WTC11 (cell line): Measurements from ENCODE around the gene ZNF488. TPM values are rescaled to one million over a fixed set of nuclear protein-coding genes. Genes with fewer than 3 reads are reported as not detected.

ENCODE experiments used
- ATAC-seq: fragments of 200-7000 bp; cut with Tn5 transposase; 2 replicates; pipeline ENCODE4 v1.10.0; 2021; ENCODE audit warnings: mild to moderate bottlenecking, moderate library complexity
- CTCF ChIA-PET: fragments of 300-600 bp; sonication (Branson Sonifier 250); formaldehyde crosslinking; loops from one replicate; lab custom pipeline; 2021; ENCODE audit warnings: antibody characterized with exemption; lab: Charles Lee
- POLR2A ChIA-PET: fragments of 350-600 bp; sonication (Branson Sonifier 250); formaldehyde crosslinking; loops from one replicate; lab custom pipeline; 2021; ENCODE audit warnings: antibody characterized with exemption; lab: Charles Lee
- DNase-seq: peaks from one replicate; pipeline ENCODE4 v3.0.0; 2021; ENCODE audit warnings: low spot score
- H3K27ac Mint-ChIP-seq: 2 replicates; pipeline ENCODE4 v1.8.0; 2021; ENCODE audit warnings: mixed read lengths
- H3K27me3 Mint-ChIP-seq: 2 replicates; pipeline ENCODE4 v1.8.0; 2021; ENCODE audit warnings: low read depth, mild to moderate bottlenecking, moderate library complexity, mixed read lengths
- H3K36me3 Mint-ChIP-seq: 2 replicates; pipeline ENCODE4 v1.8.0; 2021; ENCODE audit warnings: mixed read lengths
- H3K4me1 Mint-ChIP-seq: 2 replicates; pipeline ENCODE4 v1.8.0; 2022; ENCODE audit warnings: mixed read lengths
- H3K4me3 Mint-ChIP-seq: 2 replicates; pipeline ENCODE4 v1.8.0; 2021; ENCODE audit warnings: mild to moderate bottlenecking, moderate library complexity, mixed read lengths
- H3K9me3 Mint-ChIP-seq: 2 replicates; pipeline ENCODE4 v1.8.0; 2021; ENCODE audit warnings: mixed read lengths
- ATF2 ChIP-seq: sonication (generic); formaldehyde crosslinking; IDR thresholded peaks from 2 replicates; pipeline ENCODE4 v1.8.1; 2022; ENCODE audit warnings: low read depth, missing genetic modification reagents, borderline replicate concordance
- EMX1 ChIP-seq: fragments of 250-450 bp; sonication (Bioruptor Pico); IDR thresholded peaks from 2 replicates; pipeline ENCODE4 v1.8.0; 2021; ENCODE audit warnings: mild to moderate bottlenecking
- ESRRA ChIP-seq: sonication (generic); formaldehyde crosslinking; IDR thresholded peaks from 2 replicates; pipeline ENCODE4 v1.8.1; 2022; ENCODE audit warnings: mild to moderate bottlenecking, missing genetic modification reagents, borderline replicate concordance
- HMGA2 ChIP-seq: fragments of 250-450 bp; sonication (Bioruptor Pico); IDR thresholded peaks from 2 replicates; pipeline ENCODE4 v1.4.0; 2021; ENCODE audit warnings: mild to moderate bottlenecking, moderate library complexity
- JAZF1 ChIP-seq: fragments of 250-450 bp; sonication (Bioruptor Pico); IDR thresholded peaks from 2 replicates; pipeline ENCODE4 v1.9.0; 2021; ENCODE audit warnings: moderate library complexity, mild to moderate bottlenecking, inconsistent platforms
- MLX ChIP-seq: sonication (generic); formaldehyde crosslinking; IDR thresholded peaks from 2 replicates; pipeline ENCODE4 v1.8.1; 2023; ENCODE audit warnings: mild to moderate bottlenecking, missing genetic modification reagents, moderate library complexity
- PRDM15 ChIP-seq: sonication (generic); formaldehyde crosslinking; IDR thresholded peaks from 2 replicates; pipeline ENCODE4 v1.8.0; 2022; ENCODE audit warnings: missing genetic modification reagents
- PREB ChIP-seq: sonication (generic); formaldehyde crosslinking; IDR thresholded peaks from 2 replicates; pipeline ENCODE4 v1.8.1; 2022; ENCODE audit warnings: mild to moderate bottlenecking, missing genetic modification reagents, moderate library complexity, borderline replicate concordance
- ZNF512 ChIP-seq: sonication (generic); formaldehyde crosslinking; IDR thresholded peaks from 2 replicates; pipeline ENCODE4 v1.8.1; 2022; ENCODE audit warnings: missing genetic modification reagents, borderline replicate concordance
- ZSCAN18 ChIP-seq: fragments of 250-450 bp; sonication (Bioruptor Pico); IDR thresholded peaks from 2 replicates; pipeline ENCODE4 v2.1.2; 2022; ENCODE audit warnings: mild to moderate bottlenecking, moderate library complexity
- total RNA-seq: library from RNA; stranded (reverse); gene quantifications from 3 replicates; pipeline ENCODE4 v1.2.3, GENCODE V29; 2021

The ZNF488 gene
- total RNA-seq, 1 experiment from 2014 or later = 8.7 TPM

GRCh38 chr10:47323087-47323486 is 61.0 kb downstream of the ZNF488 start (continued):
- TF ChIP-seq PRDM15 (CRISPR knock-in tag) = no peak
- TF ChIP-seq MLX (CRISPR knock-in tag) = no peak
- TF ChIP-seq EMX1 (CRISPR knock-in tag) = no peak
- no peak for TF ChIP-seq JAZF1 (CRISPR knock-in tag)
- no peak for TF ChIP-seq ESRRA
- TF ChIP-seq ZSCAN18 (CRISPR knock-in tag) = no peak
- no peak for TF ChIP-seq PREB (CRISPR knock-in tag)
- no peak for TF ChIP-seq ATF2 (CRISPR knock-in tag)
- TF ChIP-seq HMGA2 (CRISPR knock-in tag) = no peak
- TF ChIP-seq ZNF512 (CRISPR knock-in tag) = no peak

GRCh38 chr10:47322300-47323061 is 61.6 kb downstream of the ZNF488 start, which contains the start of gene GDF2:
Gene GDF2, plus strand, starts transcription at chr10:47322454. Its CDS starts 215 bp downstream, at chr10:47322669.
- TF ChIP-seq HMGA2 (CRISPR knock-in tag) = no peak
- H3K4me1 Mint-ChIP-seq = no peaks in the 10 kb centered on the region
- CTCF ChIA-PET = interaction anchor here (0.7 to 3.6 kb wide), 6 partner anchors 10 to 298 kb away, joined by 3 to 13 read pairs (median 4); no protein-coding TSS in a partner anchor
- no peak within 1 kb of the TSS for H3K4me3 Mint-ChIP-seq
- peaks cover 5% of the 10 kb centered on the region for H3K9me3 Mint-ChIP-seq
- no peak within 1 kb of the TSS for H3K27ac Mint-ChIP-seq
- no peaks in the 10 kb centered on the region for H3K27me3 Mint-ChIP-seq
- H3K36me3 Mint-ChIP-seq = no peaks in the 10 kb centered on the region
- no peak for ATAC-seq
- POLR2A ChIA-PET = no interaction called here
- no peak for DNase-seq
